GM19043 (cell line): Measurements from ENCODE around the gene ASTL.

Source experiments
- ATAC-seq: cut with Tn5 transposase; IDR thresholded peaks from one replicate; pipeline ENCODE4 v1.9.1; 2021; ENCODE audit warnings: low read depth; ENCODE audit not compliant: unreplicated experiment

ASTL gene

GRCh38 chr2:96115631-96116423, 22.5 kb downstream of the ASTL start:
- no peak for ATAC-seq

DNA sequence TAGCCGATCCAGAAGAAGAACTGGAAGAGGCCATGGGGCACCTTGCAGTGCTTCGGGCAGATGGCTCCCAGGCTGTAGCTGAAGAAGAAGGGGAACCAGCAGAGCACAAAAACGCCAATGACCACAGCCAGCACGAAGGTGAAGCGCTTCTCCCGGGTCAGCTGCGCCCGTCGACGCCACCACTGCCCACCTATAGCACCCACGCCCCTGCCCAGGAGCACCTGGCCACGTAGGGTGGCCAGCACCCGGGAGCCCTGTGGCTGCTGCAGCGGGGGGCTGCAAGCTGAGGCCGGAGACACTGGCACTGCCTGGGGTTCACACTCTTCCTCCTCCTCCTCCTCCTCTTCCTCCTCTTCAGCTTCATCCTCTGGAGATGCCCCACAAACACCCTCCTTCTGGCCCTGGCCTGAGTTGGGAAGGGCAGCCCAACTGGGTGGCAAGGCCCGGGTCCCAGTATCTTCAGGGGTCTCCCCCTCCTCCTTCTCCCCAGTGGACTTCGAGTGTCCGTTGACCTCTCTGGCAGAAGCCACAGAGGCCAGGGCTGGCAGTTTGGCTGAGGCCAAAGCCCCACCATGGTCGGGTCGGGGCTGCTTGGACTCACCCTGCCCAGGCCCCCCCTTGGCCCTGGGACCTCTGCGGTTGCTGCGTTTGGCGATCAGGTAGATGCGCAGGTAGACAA, 23.3 kb downstream of the ASTL start:
- ATAC-seq: no peak

DNA sequence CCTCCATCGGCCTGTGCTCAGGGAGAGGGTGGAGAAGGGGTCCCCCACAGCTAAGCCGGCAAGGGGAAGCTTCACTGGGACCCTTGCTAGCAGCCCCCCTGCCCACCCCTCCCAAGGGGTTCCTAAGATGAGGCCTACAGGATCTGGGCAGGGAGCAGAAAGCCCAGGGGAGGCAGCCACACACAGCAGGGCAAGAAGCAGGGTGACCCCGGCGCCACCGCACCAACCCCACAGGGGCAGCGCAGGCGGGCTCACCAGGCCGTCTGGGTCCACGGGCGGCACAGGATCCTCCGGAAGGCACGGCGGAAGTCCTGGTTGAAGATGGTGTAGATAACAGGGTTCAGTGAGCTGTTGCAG, 23.8 kb downstream of the ASTL start:
- no peak for ATAC-seq

GRCh38 chr2:96113951-96114350, 24.4 kb downstream of the ASTL start:
- ATAC-seq: no peak

GRCh38 chr2:96113367-96113677, 25.0 kb downstream of the ASTL start:
- ATAC-seq: no peak

DNA sequence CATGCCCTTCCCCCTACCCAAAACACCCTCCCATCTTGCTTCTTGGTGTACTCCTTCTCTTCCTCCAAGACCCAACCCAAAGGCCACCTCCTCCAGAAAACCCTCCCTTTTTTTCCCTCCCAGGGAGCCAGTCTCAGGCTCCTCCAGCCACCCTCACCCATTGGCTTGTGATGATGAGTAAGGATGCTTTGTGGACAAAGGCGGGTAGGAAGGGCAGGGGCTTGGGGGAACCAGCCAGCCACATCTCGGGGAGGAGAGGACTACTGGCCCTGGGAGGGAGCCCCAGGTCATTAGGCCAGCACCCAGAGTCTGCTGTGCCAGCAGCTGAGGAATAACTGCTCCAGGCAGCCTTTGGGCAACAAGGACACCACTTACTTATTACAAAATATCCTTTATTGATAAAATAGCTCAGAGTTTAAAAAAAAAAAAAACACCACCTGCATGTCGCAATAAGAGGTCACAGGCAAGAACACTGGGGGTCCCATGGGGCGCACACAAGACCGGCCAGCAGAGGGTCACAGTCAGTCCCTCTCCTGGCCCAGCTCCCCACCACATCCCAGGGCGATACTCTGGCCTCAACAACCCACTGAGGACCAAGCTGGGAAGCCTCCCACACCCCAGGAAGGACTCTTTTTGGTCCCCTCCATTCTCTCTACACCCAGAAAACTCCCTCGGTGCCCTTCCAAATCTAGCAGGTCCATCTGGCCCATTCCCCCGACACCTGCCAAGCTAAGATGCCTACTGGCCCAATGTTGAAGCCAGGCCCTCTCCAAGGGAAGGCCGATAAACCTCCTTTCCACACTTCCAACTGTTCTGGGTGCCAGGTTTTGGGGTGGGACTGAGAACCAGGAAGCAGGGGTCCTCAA, 25.6 kb downstream of the ASTL start:
- no peak for ATAC-seq

GRCh38 chr2:96111823-96112500, 26.3 kb downstream of the ASTL start:
- no peak for ATAC-seq

GRCh38 chr2:96111257-96111640, 27.1 kb downstream of the ASTL start:
- ATAC-seq: no peak

- no peak for ATAC-seq
These were observed 27.6 kb downstream of the ASTL start for GRCh38 chr2:96110621-96111256.

GRCh38 chr2:96109931-96110511, 28.3 kb downstream of the ASTL start:
- ATAC-seq: no peak

GRCh38 chr2:96109361-96109680, 29.0 kb downstream of the ASTL start:
- ATAC-seq: no peak

GRCh38 chr2:96108541-96109360, 29.6 kb downstream of the ASTL start:
- ATAC-seq: no peak

DNA sequence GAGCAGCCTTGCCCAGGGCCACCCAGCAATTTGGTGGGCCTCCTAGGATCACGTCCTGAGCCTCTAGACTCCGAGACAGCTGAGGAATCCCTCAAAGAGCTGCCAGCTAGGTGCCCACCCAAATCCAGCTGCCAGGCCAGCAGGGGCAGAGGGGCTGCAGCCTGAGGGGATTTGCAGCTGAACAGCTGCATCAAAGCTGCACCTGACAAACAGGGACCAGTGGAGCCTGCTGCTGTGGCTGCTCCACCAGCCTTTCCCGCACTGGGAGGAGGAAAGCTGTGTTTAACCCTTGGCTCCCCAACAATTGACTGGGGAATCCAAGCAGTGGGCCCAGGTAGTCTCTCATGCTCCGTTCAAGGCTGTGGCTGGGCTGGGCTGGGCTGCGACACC, 30.2 kb downstream of the ASTL start:
- no peak for ATAC-seq

- ATAC-seq: no peak
These were observed 30.6 kb downstream of the ASTL start for GRCh38 chr2:96107708-96108065.

DNA sequence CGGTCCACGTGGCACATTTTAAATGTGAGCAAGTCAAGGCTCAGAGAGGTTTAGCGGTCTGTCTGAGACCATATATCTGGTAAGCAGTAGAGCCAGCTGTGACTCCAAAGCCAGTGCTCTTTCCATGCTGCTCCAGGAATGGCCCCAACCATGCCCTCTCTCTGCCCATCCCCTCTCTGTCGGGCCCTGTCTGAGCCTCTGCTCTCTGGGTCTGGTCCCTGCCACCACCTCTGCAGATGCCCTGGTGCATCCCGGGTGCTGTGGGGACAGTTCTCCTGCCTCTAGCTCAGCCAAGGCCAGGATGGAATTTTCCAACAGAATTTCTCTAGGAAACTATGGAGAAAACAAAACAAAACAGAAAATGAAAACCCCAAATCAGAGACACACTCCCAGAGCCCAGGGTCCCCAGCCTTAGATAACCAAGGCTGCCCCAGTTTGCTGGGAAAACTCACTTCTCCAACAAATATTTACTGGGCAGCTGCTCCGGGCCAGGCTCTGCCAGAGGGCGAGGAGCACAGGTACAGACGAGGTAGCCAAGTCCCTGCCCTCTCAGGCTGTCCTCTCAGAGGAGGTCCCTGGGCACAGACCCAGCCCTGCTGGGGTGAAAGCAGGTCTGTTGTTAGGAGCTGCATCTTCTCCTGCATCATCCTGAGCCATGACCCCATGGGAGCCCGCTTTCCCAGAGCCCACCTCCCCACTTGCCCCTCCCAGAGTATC, 31.2 kb downstream of the ASTL start:
- ATAC-seq: no peak

GRCh38 chr2:96105994-96106715, 32.1 kb downstream of the ASTL start:
- no peak for ATAC-seq

DNA sequence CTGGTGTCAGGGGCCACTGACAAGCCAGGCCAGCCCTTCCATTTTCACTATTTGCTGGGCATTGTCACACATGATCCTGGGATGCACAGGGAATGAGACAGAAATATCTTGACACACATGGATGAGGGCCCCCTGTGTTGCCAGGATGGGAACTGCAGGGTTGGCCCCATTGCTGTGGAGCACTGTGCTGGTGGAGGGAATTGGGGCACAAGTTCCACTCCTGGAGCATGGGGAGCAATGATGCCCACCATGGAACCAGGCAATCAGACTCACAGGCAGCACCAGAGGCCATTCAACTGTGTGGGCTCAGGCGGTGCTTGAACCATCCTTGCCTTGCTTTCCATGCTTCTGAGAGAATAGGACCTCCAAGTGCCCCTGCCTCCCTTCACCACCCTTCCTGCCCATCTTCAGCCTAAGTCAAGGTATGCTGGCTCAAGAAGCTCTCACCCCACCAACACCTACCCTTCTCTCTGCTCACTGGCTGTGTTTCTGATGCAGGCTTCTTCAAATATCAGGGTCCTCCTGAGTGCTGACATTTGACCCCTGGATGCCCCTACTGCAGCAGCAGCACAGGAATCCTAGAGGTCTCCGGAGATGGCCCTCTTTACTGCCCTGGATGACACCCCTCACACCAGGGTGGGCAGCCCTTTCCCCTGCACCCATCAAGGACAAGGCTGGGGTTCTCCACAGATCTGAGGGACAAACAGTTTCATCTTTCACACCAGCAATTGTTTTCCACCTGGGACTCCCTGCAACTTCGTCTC, 33.0 kb downstream of the ASTL start:
- ATAC-seq: no peak

- ATAC-seq: no peak
These were observed 33.8 kb downstream of the ASTL start for GRCh38 chr2:96104487-96104861.
